ENCODE data around the gene ADAM22.

Gene ADAM22

GRCh38 chr7:88072715-88073055, 138.6 kb downstream of the ADAM22 start:
- no peak for TF ChIP-seq CTCF (IDR thresholded peaks at IDR 0.05; ENCODE audit: low read depth, low read length)
- no peak for TF ChIP-seq POLR2A (IDR thresholded peaks at IDR 0.05; ENCODE audit: extremely low read depth, insufficient read length)
- no peak for TF ChIP-seq MYC (IDR thresholded peaks at IDR 0.05; ENCODE audit: low read depth, low read length)
- no peak for TF ChIP-seq MAX (IDR thresholded peaks at IDR 0.05; ENCODE audit: low read depth, low read length)
- no peak for DNase-seq (ENCODE audit: low read depth)
- H3K4me3 ChIP-seq (ENCODE audit: low read depth, low read length): no peak overlapping the region

DNA sequence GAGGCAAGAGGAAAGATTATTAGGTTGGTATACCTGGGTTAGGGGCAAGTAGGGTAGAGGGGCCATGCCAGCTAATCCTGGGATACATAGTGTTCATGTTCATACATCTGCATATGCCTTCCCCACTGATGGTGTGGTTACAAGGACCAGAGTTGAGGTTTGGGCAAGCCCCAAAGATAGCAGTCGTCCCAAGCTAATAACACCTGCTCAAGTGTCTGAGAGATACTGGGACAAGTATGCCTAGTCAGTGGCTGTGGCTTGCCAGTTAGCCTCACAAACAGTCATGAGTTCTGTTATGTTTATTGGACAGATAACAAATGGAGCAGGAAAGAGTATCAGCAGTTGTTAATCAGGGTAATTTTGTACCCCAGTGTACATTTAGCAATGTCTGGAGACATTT, 139.6 kb downstream of the ADAM22 start:
- no peak overlapping the region for H3K4me3 ChIP-seq (ENCODE audit: low read depth, low read length)
- no peak for TF ChIP-seq POLR2A (IDR thresholded peaks at IDR 0.05; ENCODE audit: extremely low read depth, insufficient read length)
- no peak for TF ChIP-seq CTCF (IDR thresholded peaks at IDR 0.05; ENCODE audit: low read depth, low read length)
- no peak for TF ChIP-seq MAX (IDR thresholded peaks at IDR 0.05; ENCODE audit: low read depth, low read length)
- no peak for TF ChIP-seq MYC (IDR thresholded peaks at IDR 0.05; ENCODE audit: low read depth, low read length)
- DNase-seq (ENCODE audit: low read depth): no peak

GRCh38 chr7:88075216-88075615, 141.2 kb downstream of the ADAM22 start:
- TF ChIP-seq CTCF (IDR thresholded peaks at IDR 0.05; ENCODE audit: low read depth, low read length) (no peak), POLR2A (IDR thresholded peaks at IDR 0.05; ENCODE audit: extremely low read depth, insufficient read length) (no peak), MAX (IDR thresholded peaks at IDR 0.05; ENCODE audit: low read depth, low read length) (no peak), MYC (IDR thresholded peaks at IDR 0.05; ENCODE audit: low read depth, low read length) (no peak)
- DNase-seq (ENCODE audit: low read depth): no peak
- no peak overlapping the region for H3K4me3 ChIP-seq (ENCODE audit: low read depth, low read length)

GRCh38 chr7:88083883-88084282, 149.8 kb downstream of the ADAM22 start:
- TF ChIP-seq MYC (IDR thresholded peaks at IDR 0.05; ENCODE audit: low read depth, low read length): no peak
- TF ChIP-seq POLR2A (IDR thresholded peaks at IDR 0.05; ENCODE audit: extremely low read depth, insufficient read length): no peak
- no peak for TF ChIP-seq CTCF (IDR thresholded peaks at IDR 0.05; ENCODE audit: low read depth, low read length)
- no peak for TF ChIP-seq MAX (IDR thresholded peaks at IDR 0.05; ENCODE audit: low read depth, low read length)
- no peak for DNase-seq (ENCODE audit: low read depth)
- H3K4me3 ChIP-seq (ENCODE audit: low read depth, low read length): no peak overlapping the region

GRCh38 chr7:88089561-88089960, 155.5 kb downstream of the ADAM22 start:
- TF ChIP-seq MAX (IDR thresholded peaks at IDR 0.05; ENCODE audit: low read depth, low read length): no peak
- TF ChIP-seq MYC (IDR thresholded peaks at IDR 0.05; ENCODE audit: low read depth, low read length): no peak
- TF ChIP-seq CTCF (IDR thresholded peaks at IDR 0.05; ENCODE audit: low read depth, low read length): no peak
- no peak for TF ChIP-seq POLR2A (IDR thresholded peaks at IDR 0.05; ENCODE audit: extremely low read depth, insufficient read length)
- no peak for DNase-seq (ENCODE audit: low read depth)
- H3K4me3 ChIP-seq (ENCODE audit: low read depth, low read length): no peak overlapping the region

- DNase-seq (ENCODE audit: low read depth): no peak
- no peak overlapping the region for H3K4me3 ChIP-seq (ENCODE audit: low read depth, low read length)
- TF ChIP-seq MAX (IDR thresholded peaks at IDR 0.05; ENCODE audit: low read depth, low read length) (no peak), POLR2A (IDR thresholded peaks at IDR 0.05; ENCODE audit: extremely low read depth, insufficient read length) (no peak), MYC (IDR thresholded peaks at IDR 0.05; ENCODE audit: low read depth, low read length) (no peak), CTCF (IDR thresholded peaks at IDR 0.05; ENCODE audit: low read depth, low read length) (no peak)
Measured at GRCh38 chr7:88090240-88090639, 156.2 kb downstream of the ADAM22 start.

Measured in NB4 (cell line).